GM12875 (cell line): ENCODE results near the gene PANK4.

Experiments
- H3K4me3 ChIP-seq: one replicate; pipeline ENCODE4 v1.5.1; 2011; ENCODE audit warnings: low read depth, low read length, control low read depth
- CTCF ChIP-seq: IDR thresholded peaks from 2 replicates; pipeline ENCODE4 v1.5.1; 2011; ENCODE audit warnings: low read depth, mild to moderate bottlenecking, control low read depth, inconsistent platforms, low read length, moderate library complexity, borderline replicate concordance; ENCODE audit not compliant: insufficient read depth

The PANK4 gene

GRCh38 chr1:2514863-2515762 is 11.3 kb downstream of the PANK4 start:
- H3K4me3 ChIP-seq = no peak overlapping the region

GRCh38 chr1:2513939-2514652 is 12.3 kb downstream of the PANK4 start:
- no peak for TF ChIP-seq CTCF
- no peak overlapping the region for H3K4me3 ChIP-seq

More at GRCh38 chr1:2514863-2515762, 11.3 kb downstream of the PANK4 start:
- TF ChIP-seq CTCF = 0 out of 2 replicates have a peak, but pooled peaks have one; percentile 12

GRCh38 chr1:2512862-2513421 is 13.5 kb downstream of the PANK4 start:
- H3K4me3 ChIP-seq = no peak overlapping the region
- TF ChIP-seq CTCF = no peak

GRCh38 chr1:2510366-2511155 is 15.8 kb downstream of the PANK4 start:
- H3K4me3 ChIP-seq = no peak overlapping the region
- TF ChIP-seq CTCF = no peak

- H3K4me3 ChIP-seq = no peak overlapping the region
- no peak for TF ChIP-seq CTCF
Measured at GRCh38 chr1:2509589-2509988, 16.8 kb downstream of the PANK4 start.

GRCh38 chr1:2508751-2509150 is 17.6 kb downstream of the PANK4 start:
- H3K4me3 ChIP-seq = no peak overlapping the region
- no peak for TF ChIP-seq CTCF
